ENCODE results near the gene KNDC1. TPM values are rescaled to one million over a fixed set of nuclear protein-coding genes. Genes with fewer than 3 reads are reported as not detected.
"Not testable (repeated sequence)": the region's sequence is repeated elsewhere in the genome, so short reads cannot be mapped to it uniquely, and the experiment has no call there.

Gene KNDC1
- polyA plus RNA-seq, 1 donor = 6.6 TPM

- no peak for DNase-seq (ENCODE audit: low read depth)
Observed at GRCh38 chr10:133126431-133127290, 33.4 kb upstream of the KNDC1 start.

- no peak for DNase-seq (ENCODE audit: low read depth)
Observed at GRCh38 chr10:133127291-133128125, 32.5 kb upstream of the KNDC1 start.

GRCh38 chr10:133128126-133129070 lies 31.6 kb upstream of the KNDC1 start:
- DNase-seq (ENCODE audit: low read depth) = no peak

- no peak for DNase-seq (ENCODE audit: low read depth)
Observed at GRCh38 chr10:133129071-133129858, 30.8 kb upstream of the KNDC1 start.

- DNase-seq (ENCODE audit: low read depth) = no peak
Observed at GRCh38 chr10:133129859-133130495, 30.0 kb upstream of the KNDC1 start.

GRCh38 chr10:133130602-133131001 lies 29.4 kb upstream of the KNDC1 start:
- no peak for DNase-seq (ENCODE audit: low read depth)

- DNase-seq (ENCODE audit: low read depth) = no peak
Observed at GRCh38 chr10:133131053-133131452, 29.0 kb upstream of the KNDC1 start.

- no peak for DNase-seq (ENCODE audit: low read depth)
Observed at GRCh38 chr10:133131734-133132472, 28.1 kb upstream of the KNDC1 start.

GRCh38 chr10:133132473-133133291 lies 27.3 kb upstream of the KNDC1 start:
- no peak for DNase-seq (ENCODE audit: low read depth)

GRCh38 chr10:133133471-133134231 lies 26.4 kb upstream of the KNDC1 start:
- no peak for DNase-seq (ENCODE audit: low read depth)

GRCh38 chr10:133134411-133135115 lies 25.5 kb upstream of the KNDC1 start:
- DNase-seq (ENCODE audit: low read depth) = no peak

- no peak for DNase-seq (ENCODE audit: low read depth)
Observed at GRCh38 chr10:133135116-133135465, 24.9 kb upstream of the KNDC1 start.

- not testable (repeated sequence) for DNase-seq (ENCODE audit: low read depth)
Observed at GRCh38 chr10:133137486-133138145, 22.4 kb upstream of the KNDC1 start.

- no peak for DNase-seq (ENCODE audit: low read depth)
Observed at GRCh38 chr10:133139551-133140065, 20.4 kb upstream of the KNDC1 start.

GRCh38 chr10:133140417-133141143 lies 19.4 kb upstream of the KNDC1 start:
- no peak for DNase-seq (ENCODE audit: low read depth)

Measured in forelimb muscle (tissue), 1 donor.